ENCODE measurements around the gene PHACTR4. TPM values are rescaled to one million over a fixed set of nuclear protein-coding genes. Genes with fewer than 3 reads are reported as not detected.
"Not testable (repeated sequence)": the region's sequence is repeated elsewhere in the genome, so short reads cannot be mapped to it uniquely, and the experiment has no call there.

The PHACTR4 gene
- total RNA-seq, 1 donor from 2014 or later, result 31.3 TPM

DNA sequence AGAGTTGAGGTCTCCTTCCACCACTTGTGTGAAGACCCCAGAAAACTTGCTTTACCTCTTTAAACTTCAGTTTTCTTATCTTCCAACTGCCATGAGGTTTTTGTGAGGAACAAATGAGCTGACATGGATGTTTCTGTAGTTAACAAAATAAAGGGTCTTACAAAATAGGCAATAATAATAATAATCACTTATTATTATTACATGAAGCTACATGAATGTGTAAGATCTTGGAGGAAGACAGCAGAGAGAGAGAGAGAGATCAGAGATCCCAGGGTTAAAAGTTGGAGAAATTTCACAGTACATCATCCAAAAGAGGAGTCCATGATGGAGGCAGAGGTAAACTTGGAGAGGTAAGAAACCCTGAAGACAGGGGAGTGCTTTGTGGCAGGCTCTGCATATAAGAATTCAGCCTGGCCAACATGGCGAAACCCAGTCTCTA, 147.0 kb downstream of the PHACTR4 start:
- no peaks in the 10 kb centered on the region for H3K27me3 ChIP-seq (ENCODE audit: control insufficient read depth, insufficient read depth, low read length)
- no peak for TF ChIP-seq CTCF (IDR thresholded peaks at IDR 0.05; ENCODE audit: insufficient read depth, low read length, poor library complexity, severe bottlenecking)
- no peak for DNase-seq (ENCODE audit: low read depth)
- no peak overlapping the region for H3K4me3 ChIP-seq (ENCODE audit: low read depth, low read length)
- no peaks in the 10 kb centered on the region for H3K36me3 ChIP-seq (ENCODE audit: control insufficient read depth, insufficient read depth, low read length)

GRCh38 chr1:28517649-28517999, 148.1 kb downstream of the PHACTR4 start:
- Histone ChIP-seq H3K4me3 (ENCODE audit: low read depth, low read length) (no peak overlapping the region), H3K27me3 (ENCODE audit: control insufficient read depth, insufficient read depth, low read length) (no peaks in the 10 kb centered on the region), H3K36me3 (ENCODE audit: control insufficient read depth, insufficient read depth, low read length) (no peaks in the 10 kb centered on the region)
- TF ChIP-seq CTCF (IDR thresholded peaks at IDR 0.05; ENCODE audit: insufficient read depth, low read length, poor library complexity, severe bottlenecking), result no peak
- DNase-seq (ENCODE audit: low read depth), result no peak

- Histone ChIP-seq H3K4me3 (ENCODE audit: low read depth, low read length) (peak overlapping the region; percentile 76), H3K36me3 (ENCODE audit: control insufficient read depth, insufficient read depth, low read length) (no peaks in the 10 kb centered on the region), H3K27me3 (ENCODE audit: control insufficient read depth, insufficient read depth, low read length) (no peaks in the 10 kb centered on the region)
- peak; percentile 96 for TF ChIP-seq CTCF (IDR thresholded peaks at IDR 0.05; ENCODE audit: insufficient read depth, low read length, poor library complexity, severe bottlenecking)
- no peak for DNase-seq (ENCODE audit: low read depth)
Measured at GRCh38 chr1:28518000-28518744, 148.6 kb downstream of the PHACTR4 start.

DNA sequence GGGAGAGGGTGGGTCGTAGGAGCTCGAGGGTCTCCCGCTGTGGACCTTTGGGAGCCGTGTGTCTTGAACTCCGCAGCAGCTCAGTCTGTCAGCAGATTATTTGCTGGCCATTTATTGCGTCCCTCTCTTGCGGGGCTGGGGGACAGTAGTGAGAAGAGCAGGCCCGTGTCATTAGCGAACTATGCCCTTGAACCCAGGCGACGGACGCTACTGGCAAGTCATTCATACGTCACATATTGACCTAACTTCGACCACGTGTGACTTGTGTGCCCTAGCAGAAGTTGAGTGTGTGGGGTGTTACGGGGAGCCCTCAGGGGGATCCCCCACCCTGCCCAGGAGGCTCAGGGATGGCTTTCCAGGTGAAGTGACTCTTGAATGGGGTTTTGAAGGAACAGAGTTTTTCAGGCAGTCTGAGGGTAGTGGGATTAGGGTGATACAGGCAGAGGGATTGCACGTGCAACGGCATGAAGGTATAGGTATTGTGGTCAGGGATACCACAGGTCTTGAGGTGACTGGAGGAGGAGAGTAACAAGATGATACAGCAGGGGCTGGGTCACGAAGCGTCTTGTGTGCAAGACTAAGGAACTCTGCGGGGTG, 149.3 kb downstream of the PHACTR4 start:
- H3K36me3 ChIP-seq (ENCODE audit: control insufficient read depth, insufficient read depth, low read length), result no peaks in the 10 kb centered on the region
- DNase-seq (ENCODE audit: low read depth), result no peak
- TF ChIP-seq CTCF (IDR thresholded peaks at IDR 0.05; ENCODE audit: insufficient read depth, low read length, poor library complexity, severe bottlenecking), result no peak
- H3K27me3 ChIP-seq (ENCODE audit: control insufficient read depth, insufficient read depth, low read length), result no peaks in the 10 kb centered on the region
- H3K4me3 ChIP-seq (ENCODE audit: low read depth, low read length), result peak overlapping the region; percentile 76

DNA sequence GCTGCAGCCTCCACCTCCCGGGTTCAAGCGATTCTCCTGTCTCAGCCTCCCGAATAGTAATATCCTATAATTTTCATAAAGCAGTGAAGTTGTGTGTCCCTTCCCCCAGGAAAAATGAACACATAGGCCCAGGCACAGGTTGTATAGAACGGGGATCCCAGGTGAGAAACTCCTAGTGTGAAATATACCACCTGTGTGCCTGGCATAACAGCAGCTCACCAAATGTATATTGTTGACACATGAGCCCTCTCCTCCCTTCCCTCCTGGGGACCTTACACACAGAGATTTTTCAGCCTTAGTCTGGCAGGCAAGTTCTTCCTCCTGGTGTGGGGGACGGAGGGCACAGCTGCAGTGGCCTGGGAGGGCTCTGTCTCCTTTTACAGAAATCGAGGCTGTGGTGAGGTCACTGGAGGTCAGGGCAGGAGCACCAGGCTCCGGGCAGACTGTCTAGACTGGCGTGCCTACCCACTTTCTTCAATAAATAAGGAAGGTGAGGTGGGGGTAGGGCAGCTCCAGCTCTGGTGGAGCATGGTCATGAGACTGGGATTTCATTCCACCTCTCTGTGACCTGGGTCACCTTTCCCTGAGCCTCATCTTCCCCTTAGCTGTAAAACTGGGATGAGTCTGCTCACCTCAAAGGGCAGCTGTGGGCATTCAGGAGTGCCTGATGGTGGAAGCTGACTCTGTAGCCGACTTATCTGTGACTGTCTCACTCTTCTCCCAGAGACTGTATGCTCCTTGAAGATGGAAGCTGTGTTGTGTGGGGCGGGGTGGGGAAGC, 150.6 kb downstream of the PHACTR4 start:
- no peak for TF ChIP-seq CTCF (IDR thresholded peaks at IDR 0.05; ENCODE audit: insufficient read depth, low read length, poor library complexity, severe bottlenecking)
- DNase-seq (ENCODE audit: low read depth), result no peak
- no peak overlapping the region for H3K4me3 ChIP-seq (ENCODE audit: low read depth, low read length)
- no peaks in the 10 kb centered on the region for H3K27me3 ChIP-seq (ENCODE audit: control insufficient read depth, insufficient read depth, low read length)
- no peaks in the 10 kb centered on the region for H3K36me3 ChIP-seq (ENCODE audit: control insufficient read depth, insufficient read depth, low read length)

DNA sequence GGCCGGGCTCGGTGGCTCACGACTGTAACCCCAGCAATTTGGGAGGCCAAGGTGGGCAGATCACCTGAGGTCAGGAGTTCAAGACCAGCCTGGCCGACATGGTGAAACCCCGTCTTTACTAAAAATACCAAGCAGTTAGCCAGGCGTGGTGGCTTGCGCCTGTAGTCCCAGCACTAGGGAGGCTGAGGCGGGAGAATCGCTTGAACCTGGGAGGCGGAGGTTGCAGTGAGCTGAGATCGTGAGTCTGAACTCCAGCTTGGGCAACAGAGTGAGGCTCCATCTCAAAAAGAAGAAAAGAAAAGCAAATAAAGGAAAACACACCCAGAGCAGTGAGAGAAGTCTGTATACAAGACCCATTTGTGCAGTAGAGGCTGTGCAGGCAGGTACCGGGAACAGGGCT, 151.3 kb downstream of the PHACTR4 start:
- not testable (repeated sequence) for H3K36me3 ChIP-seq (ENCODE audit: control insufficient read depth, insufficient read depth, low read length); H3K4me3 ChIP-seq (ENCODE audit: low read depth, low read length); DNase-seq (ENCODE audit: low read depth); H3K27me3 ChIP-seq (ENCODE audit: control insufficient read depth, insufficient read depth, low read length)
